GM12878 (cell line): ENCODE data around the gene AKR1B1. TPM values are rescaled to one million over a fixed set of nuclear protein-coding genes. Genes with fewer than 3 reads are reported as not detected.

Experiments used
- ATAC-seq: fragments of 200-7000 bp; cut with Tn5 transposase; 3 replicates; pipeline ENCODE4 v1.9.1; 2020; ENCODE audit warnings: mild to moderate bottlenecking, moderate library complexity
- BruUV-seq: library from RNA; stranded (reverse); fragments of 400-500 nt; replicated peaks from 2 replicates; lab custom pipeline; 2021; lab: Mats Ljungman, UMichigan
- CTCF ChIA-PET: fragments of 300-600 bp; sonication (Branson Sonifier 250); formaldehyde crosslinking; extraction: SDS; loops from one replicate; lab custom pipeline; 2021; ENCODE audit warnings: inconsistent platforms; lab: Yijun Ruan, JAX
- POLR2A ChIA-PET: fragments of 350-600 bp; formaldehyde crosslinking; extraction: SDS; loops from one replicate; lab custom pipeline; 2021; ENCODE audit warnings: inconsistent platforms; lab: Charles Lee
- RAD21 ChIA-PET: fragments of 300-600 bp; sonication (Branson Sonifier 250); formaldehyde crosslinking; loops from one replicate; lab custom pipeline; 2023; ENCODE audit warnings: antibody characterized with exemption; ENCODE audit not compliant: unreplicated experiment; lab: Charles Lee
- SMC1A ChIA-PET: fragments of 300-600 bp; sonication (Branson Sonifier 250); formaldehyde crosslinking; loops from one replicate; lab custom pipeline; 2023; ENCODE audit not compliant: unreplicated experiment, uncharacterized antibody; lab: Charles Lee
- DNase-seq: peaks from one replicate; pipeline ENCODE4 v3.0.0-alpha.2; 2011; ENCODE audit warnings: low read depth, low spot score
- FAIRE-seq: peaks from 3 replicates; lab custom pipeline; 2011; peaks lifted over from hg19 to GRCh38; lab: Jason Lieb, UNC
- H2AFZ ChIP-seq: 2 replicates; pipeline ENCODE4 v1.6.0; 2011; ENCODE audit warnings: low read depth, low read length, control low read depth; ENCODE audit not compliant: control insufficient read depth
- H3K27ac ChIP-seq: 2 replicates; pipeline ENCODE4 v1.5.1; 2011; ENCODE audit warnings: control low read depth; ENCODE audit not compliant: control insufficient read depth, insufficient read depth
- H3K27me3 ChIP-seq, 2 experiments: replicated peaks in 1 of 2; 2 replicates each; pipeline versions ENCODE4 v1.6.0 to v1.6.1; 2011; ENCODE audit warnings: low read length in 1 of 2; ENCODE audit not compliant: control insufficient read depth in 2 of 2, insufficient read depth in 2 of 2
- H3K36me3 ChIP-seq, 2 experiments: 2 replicates each; pipeline ENCODE4 v1.5.1; 2011; ENCODE audit warnings: low read length in 1 of 2; ENCODE audit not compliant: control insufficient read depth in 2 of 2, insufficient read depth in 2 of 2
- H3K4me1 ChIP-seq: 2 replicates; pipeline ENCODE4 v1.6.1; 2011; ENCODE audit warnings: mild to moderate bottlenecking, low read length, moderate library complexity, mixed read lengths; ENCODE audit not compliant: control insufficient read depth, insufficient read depth
- H3K4me2 ChIP-seq: 2 replicates; pipeline ENCODE4 v1.6.0; 2011; ENCODE audit warnings: control low read depth; ENCODE audit not compliant: control insufficient read depth, insufficient read depth
- H3K4me3 ChIP-seq: fragments of 200-600 bp; sonication (generic); 2 replicates; pipeline ENCODE4 v1.5.1; 2016
- H3K79me2 ChIP-seq: 2 replicates; pipeline ENCODE4 v1.6.0; 2011; ENCODE audit warnings: low read length; ENCODE audit not compliant: control insufficient read depth, insufficient read depth
- H3K9ac ChIP-seq: 2 replicates; pipeline ENCODE4 v1.8.0; 2011; ENCODE audit warnings: low read length, control low read depth, mixed read lengths; ENCODE audit not compliant: control insufficient read depth, insufficient read depth
- H3K9me3 ChIP-seq: replicated peaks from 3 replicates; pipeline ENCODE4 v1.5.1; 2011; ENCODE audit warnings: mild to moderate bottlenecking, low read length; ENCODE audit not compliant: control insufficient read depth, insufficient read depth
- H4K20me1 ChIP-seq: 2 replicates; pipeline ENCODE4 v1.6.0; 2011; ENCODE audit not compliant: control insufficient read depth, insufficient read depth
- BMI1 ChIP-seq: fragments of 450-650 bp; IDR thresholded peaks from 2 replicates; pipeline ENCODE4 v1.6.1; 2016; ENCODE audit warnings: mild to moderate bottlenecking, moderate library complexity, borderline replicate concordance
- CBFB ChIP-seq: IDR thresholded peaks from 2 replicates; pipeline ENCODE4 v1.6.1; 2016; ENCODE audit warnings: antibody characterized with exemption, low read depth
- EED ChIP-seq: sonication (generic); IDR thresholded peaks from 2 replicates; pipeline ENCODE4 v1.6.1; 2016; ENCODE audit warnings: antibody characterized with exemption, low read depth
- ESRRA ChIP-seq: IDR thresholded peaks from 2 replicates; pipeline ENCODE4 v1.6.1; 2012; ENCODE audit warnings: mild to moderate bottlenecking, low read length, improper control_type of control experiment
- MEF2A ChIP-seq: IDR thresholded peaks from 2 replicates; pipeline ENCODE4 v1.6.1; 2011; ENCODE audit warnings: low read depth, mild to moderate bottlenecking, low read length, moderate library complexity; ENCODE audit not compliant: insufficient read depth
- NRF1 ChIP-seq: conservative IDR thresholded peaks from 2 replicates; pipeline ENCODE4 v1.6.1; 2011; ENCODE audit warnings: mild to moderate bottlenecking, low read depth, low read length, improper control_type of control experiment
- PAX5 ChIP-seq: IDR thresholded peaks from 2 replicates; pipeline ENCODE4 v1.6.1; 2011; ENCODE audit warnings: low read depth, low read length, borderline replicate concordance
- POLR2A ChIP-seq: IDR thresholded peaks from 2 replicates; pipeline ENCODE4 v1.6.1; 2011; ENCODE audit warnings: low read depth, mild to moderate bottlenecking, low read length
- POLR2AphosphoS5 ChIP-seq: IDR thresholded peaks from 2 replicates; pipeline ENCODE4 v1.6.1; 2011; ENCODE audit warnings: mild to moderate bottlenecking, low read length, inconsistent platforms
- RAD21 ChIP-seq: IDR thresholded peaks from 2 replicates; pipeline ENCODE4 v1.6.1; 2011; ENCODE audit warnings: mild to moderate bottlenecking, low read depth, low read length, moderate library complexity; ENCODE audit not compliant: insufficient read depth
- RCOR1 ChIP-seq: conservative IDR thresholded peaks from 2 replicates; pipeline ENCODE4 v1.6.1; 2012; ENCODE audit warnings: low read depth, low read length, improper control_type of control experiment
- SUZ12 ChIP-seq: fragments of 200-600 bp; sonication (generic); IDR thresholded peaks from one replicate; pipeline ENCODE4 v1.6.1; 2018; ENCODE audit warnings: antibody characterized with exemption, mild to moderate bottlenecking; ENCODE audit not compliant: unreplicated experiment
- TARDBP ChIP-seq: IDR thresholded peaks from 2 replicates; pipeline ENCODE4 v1.6.1; 2016; ENCODE audit warnings: borderline replicate concordance
- YBX1 ChIP-seq: fragments of 450-650 bp; IDR thresholded peaks from 2 replicates; pipeline ENCODE4 v1.6.1; 2016; ENCODE audit warnings: antibody characterized with exemption
- ZNF217 ChIP-seq: fragments of 450-650 bp; IDR thresholded peaks from 2 replicates; pipeline ENCODE4 v1.6.1; 2017; ENCODE audit warnings: antibody characterized with exemption, mild to moderate bottlenecking
- ZNF592 ChIP-seq: fragments of 450-650 bp; IDR thresholded peaks from 2 replicates; pipeline ENCODE4 v1.6.1; 2017; ENCODE audit warnings: mild to moderate bottlenecking, moderate library complexity
- ZNF687 ChIP-seq: fragments of 450-650 bp; IDR thresholded peaks from 2 replicates; pipeline ENCODE4 v1.6.1; 2017; ENCODE audit warnings: mild to moderate bottlenecking, moderate library complexity
- WGBS: methylation state at CpG from one replicate; pipeline ENCODE4 v1.1.6; 2016; ENCODE audit warnings: low lambda C conversion rate; ENCODE audit not compliant: insufficient replicate concordance, insufficient coverage; ENCODE audit errors: missing lambda C conversion rate; 5-methylcytosine and 5-hydroxymethylcytosine counted together
- in situ Hi-C: fragments of 300-500 bp; cut with MboI; formaldehyde crosslinking; loops from 9 replicates; pipeline ENCODE4 v1.14.3; 2018; ENCODE audit warnings: mixed read lengths
- intact Hi-C: fragments of 100-400 bp; cut with micrococcal nuclease; formaldehyde crosslinking; loops from one replicate; pipeline ENCODE4 v1.14.2; 2022; ENCODE audit not compliant: unreplicated experiment
- polyA plus RNA-seq, 11 experiments: library from polyadenylated mRNA; depleted of rRNA in 4 of 11; unstranded in 6 of 11; stranded (reverse) in 5 of 11; fragments of >200 nt; fragmentation: Nextera tagmentation in 4 of 11; fragmentation: Illumina TruSeq in 1 of 11; extraction: Ambion mirVana in 4 of 11; extraction: Trizol in 1 of 11; gene quantifications; 1 replicate in 1 of 11; 2 replicates in 10 of 11; pipeline versions ENCODE4 v1.2.1 to v1.2.3, GENCODE V29; 2011 to 2016; ENCODE audit warnings: inconsistent platforms in 2 of 11, missing spikeins in 2 of 11, low read depth in 1 of 11
- total RNA-seq, 4 experiments: library from RNA; depleted of rRNA in 3 of 4; stranded (reverse); fragments of >200 nt in 3 of 4; fragmentation: Illumina TruSeq in 1 of 4; extraction: Trizol in 1 of 4; gene quantifications; 2 replicates each; pipeline versions ENCODE4 v1.2.1 to v1.2.3, GENCODE V29; 2013 to 2021
- TF ChIP-seq, protein P1 (sequence below): IDR thresholded peaks from 2 replicates; pipeline ENCODE4 v1.6.1; 2011; ENCODE audit warnings: borderline replicate concordance, low read depth, mild to moderate bottlenecking, moderate library complexity, low read length; ENCODE audit not compliant: insufficient read depth, poor library complexity, severe bottlenecking

The AKR1B1 gene
- total and polyA plus RNA-seq, 10 of the 15 experiments (the other 5 are each of a cell fraction or from before 2014, with no cell fraction given), result 40.4 to 252 (median 156) TPM

DNA sequence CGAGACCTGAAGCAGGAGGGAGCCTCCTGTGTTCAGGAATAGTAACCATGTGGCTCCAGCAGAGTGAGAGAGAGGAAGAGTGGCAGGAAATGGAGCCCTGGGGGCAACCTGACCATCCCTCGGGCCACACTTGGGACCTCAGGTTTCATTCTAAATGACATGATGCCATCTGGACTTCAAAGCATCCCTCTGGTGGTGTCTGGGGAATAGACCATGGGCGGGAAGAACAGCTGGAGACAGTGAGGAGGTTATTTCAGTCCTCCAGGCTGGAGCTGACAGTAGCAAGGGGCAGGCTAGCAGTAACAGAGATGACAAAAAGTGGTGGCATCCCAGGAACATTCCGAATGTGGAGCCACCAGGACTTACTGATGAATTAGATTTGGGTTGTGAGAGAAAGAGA lies 44.8 kb downstream of the AKR1B1 start:
- H3K27ac ChIP-seq, result no peak overlapping the region
- BruUV-seq, result no TSS peak
- CTCF ChIA-PET, result interaction anchor here (1.1 kb wide), 1 partner anchor 19 kb away, joined by 4 read pairs; no protein-coding TSS in a partner anchor
- in situ Hi-C loops, result no loop called here
- RAD21 ChIA-PET, result no interaction called here
- no peaks in the 10 kb centered on the region for H3K36me3 ChIP-seq
- H3K4me3 ChIP-seq, result no peak overlapping the region
- no peak for ATAC-seq
- SMC1A ChIA-PET, result no interaction called here
- POLR2A ChIA-PET, result no interaction called here
- DNase-seq, result no peak
- no peaks in the 10 kb centered on the region for H4K20me1 ChIP-seq
- H3K79me2 ChIP-seq, result no peaks in the 10 kb centered on the region
- no peaks in the 10 kb centered on the region for H3K4me1 ChIP-seq
- no peak overlapping the region for H3K9ac ChIP-seq
- no peak for FAIRE-seq
- no peaks in the 10 kb centered on the region for H3K27me3 ChIP-seq
- no peak overlapping the region for H3K4me2 ChIP-seq
- no peak overlapping the region for H2AFZ ChIP-seq
- 1% methylated on average over 4 of the region's 4 CpGs for WGBS
- no peaks in the 10 kb centered on the region for H3K9me3 ChIP-seq
- intact Hi-C loops, result no loop called here
- TF ChIP-seq POLR2AphosphoS5, result no peak
- no peak for TF ChIP-seq BMI1
- TF ChIP-seq ZNF592, result no peak
- no peak for TF ChIP-seq RAD21
- no peak for TF ChIP-seq ZNF217
- TF ChIP-seq NRF1, result no peak
- TF ChIP-seq EED, result no peak
- no peak for TF ChIP-seq CBFB
- no peak for TF ChIP-seq RCOR1
- no peak for TF ChIP-seq ZNF687
- TF ChIP-seq, protein P1, sequence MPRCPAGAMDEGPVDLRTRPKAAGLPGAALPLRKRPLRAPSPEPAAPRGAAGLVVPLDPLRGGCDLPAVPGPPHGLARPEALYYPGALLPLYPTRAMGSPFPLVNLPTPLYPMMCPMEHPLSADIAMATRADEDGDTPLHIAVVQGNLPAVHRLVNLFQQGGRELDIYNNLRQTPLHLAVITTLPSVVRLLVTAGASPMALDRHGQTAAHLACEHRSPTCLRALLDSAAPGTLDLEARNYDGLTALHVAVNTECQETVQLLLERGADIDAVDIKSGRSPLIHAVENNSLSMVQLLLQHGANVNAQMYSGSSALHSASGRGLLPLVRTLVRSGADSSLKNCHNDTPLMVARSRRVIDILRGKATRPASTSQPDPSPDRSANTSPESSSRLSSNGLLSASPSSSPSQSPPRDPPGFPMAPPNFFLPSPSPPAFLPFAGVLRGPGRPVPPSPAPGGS, result no peak
- no peak for TF ChIP-seq SUZ12
- no peak for TF ChIP-seq TARDBP
- no peak for TF ChIP-seq YBX1
- no peak for TF ChIP-seq ESRRA
- no peak for TF ChIP-seq MEF2A
- TF ChIP-seq PAX5, result no peak
- TF ChIP-seq POLR2A, result no peak
